ENCODE data around the gene NPIPB6. TPM values are rescaled to one million over a fixed set of nuclear protein-coding genes. Genes with fewer than 3 reads are reported as not detected.
A peak's percentile ranks its signal among the peaks of the same experiment; 100 is the strongest.

Gene NPIPB6
- total RNA-seq, 3 donors from 2014 or later (not counting 1 experiment from before 2014, with no cell fraction given): 4.1 to 5.7 TPM; not detected in 1

DNA sequence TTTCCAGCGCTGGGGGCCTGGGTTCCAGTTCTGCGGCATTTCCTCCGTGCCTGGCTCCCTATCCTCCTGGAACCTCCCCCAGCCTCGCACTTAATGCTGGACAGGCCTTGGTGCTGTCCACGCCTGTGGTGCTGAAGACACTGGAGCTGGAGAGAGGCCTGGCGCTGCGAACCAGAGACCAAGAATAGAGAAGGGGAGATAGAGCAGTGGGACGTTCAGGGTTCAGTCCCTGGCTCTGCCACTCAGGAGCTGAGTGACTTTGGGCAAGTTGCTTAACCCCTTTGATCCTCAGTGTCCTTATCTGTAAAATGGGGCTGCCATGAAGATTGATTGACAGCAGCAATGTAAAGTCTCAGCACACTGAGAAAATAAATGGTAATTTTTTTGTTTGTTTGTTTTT lies 59.1 kb downstream of the NPIPB6 start:
- peak in 1 of 2 donors; percentile 39 for DNase-seq

DNA sequence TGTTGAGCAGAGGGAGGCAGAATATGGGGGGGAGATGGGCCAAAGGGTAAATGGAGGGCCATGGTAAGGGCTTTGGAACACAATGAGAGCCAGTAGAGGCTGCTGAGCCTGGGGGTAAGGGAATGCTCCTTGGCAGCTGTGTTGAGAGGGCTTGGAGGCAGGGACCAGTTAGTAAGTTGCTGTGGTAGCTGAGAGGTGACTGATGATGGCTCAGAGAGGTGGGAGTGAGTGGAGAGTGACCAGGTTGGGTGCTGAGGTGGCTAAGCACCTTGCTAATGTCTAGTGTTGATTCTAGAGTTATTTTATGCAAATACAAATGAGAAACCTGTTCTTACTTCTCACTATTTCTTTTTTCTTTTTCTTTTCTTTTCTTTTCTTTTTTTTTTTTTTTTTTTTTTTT lies 60.2 kb downstream of the NPIPB6 start:
- peak overlapping the region; percentile 64 to 80 for H3K27ac Mint-ChIP-seq
- H3K4me1 ChIP-seq (ENCODE audit: control insufficient read depth, insufficient read depth, low read length): peaks cover 37% of the 10 kb centered on the region
- H3K9me3 ChIP-seq (ENCODE audit: control insufficient read depth, insufficient read depth, low read length): no peaks in the 10 kb centered on the region
- DNase-seq: no peak
- no peaks in the 10 kb centered on the region for H3K36me3 Mint-ChIP-seq
- ATAC-seq: no peak
- no peak overlapping the region for H3K27ac ChIP-seq (ENCODE audit: low read length)
- H3K4me1 Mint-ChIP-seq: peaks cover 69 to 77% of the 10 kb centered on the region in 2 donors
- H3K27me3 ChIP-seq (ENCODE audit: control insufficient read depth, insufficient read depth, low read length): no peaks in the 10 kb centered on the region
- intact Hi-C loops (cut with micrococcal nuclease): loop anchor here (10.0 kb wide), 1 partner anchor 192 kb away; the partner anchor contains the start of genes APOBR and CLN3
- H3K27me3 Mint-ChIP-seq (ENCODE audit: low read depth in 2 of 2): no peaks in the 10 kb centered on the region
- no peak overlapping the region for H3K4me3 Mint-ChIP-seq
- TF ChIP-seq, protein P1, sequence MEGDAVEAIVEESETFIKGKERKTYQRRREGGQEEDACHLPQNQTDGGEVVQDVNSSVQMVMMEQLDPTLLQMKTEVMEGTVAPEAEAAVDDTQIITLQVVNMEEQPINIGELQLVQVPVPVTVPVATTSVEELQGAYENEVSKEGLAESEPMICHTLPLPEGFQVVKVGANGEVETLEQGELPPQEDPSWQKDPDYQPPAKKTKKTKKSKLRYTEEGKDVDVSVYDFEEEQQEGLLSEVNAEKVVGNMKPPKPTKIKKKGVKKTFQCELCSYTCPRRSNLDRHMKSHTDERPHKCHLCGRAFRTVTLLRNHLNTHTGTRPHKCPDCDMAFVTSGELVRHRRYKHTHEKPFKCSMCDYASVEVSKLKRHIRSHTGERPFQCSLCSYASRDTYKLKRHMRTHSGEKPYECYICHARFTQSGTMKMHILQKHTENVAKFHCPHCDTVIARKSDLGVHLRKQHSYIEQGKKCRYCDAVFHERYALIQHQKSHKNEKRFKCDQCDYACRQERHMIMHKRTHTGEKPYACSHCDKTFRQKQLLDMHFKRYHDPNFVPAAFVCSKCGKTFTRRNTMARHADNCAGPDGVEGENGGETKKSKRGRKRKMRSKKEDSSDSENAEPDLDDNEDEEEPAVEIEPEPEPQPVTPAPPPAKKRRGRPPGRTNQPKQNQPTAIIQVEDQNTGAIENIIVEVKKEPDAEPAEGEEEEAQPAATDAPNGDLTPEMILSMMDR (IDR thresholded peaks at IDR 0.05): no peak
- H3K36me3 ChIP-seq (ENCODE audit: control insufficient read depth, insufficient read depth, low read length): peaks cover 9% of the 10 kb centered on the region
- no peak overlapping the region for H3K4me3 ChIP-seq (ENCODE audit: low read length)
- no peaks in the 10 kb centered on the region for H3K9me3 Mint-ChIP-seq

More for the DNA sequence above, 59.1 kb downstream of the NPIPB6 start:
- Histone ChIP-seq H3K27me3 (ENCODE audit: control insufficient read depth, insufficient read depth, low read length) (no peaks in the 10 kb centered on the region), H3K27ac (ENCODE audit: low read length) (no peak overlapping the region), H3K36me3 (ENCODE audit: control insufficient read depth, insufficient read depth, low read length) (peaks cover 6% of the 10 kb centered on the region), H3K4me1 (ENCODE audit: control insufficient read depth, insufficient read depth, low read length) (peaks cover 39% of the 10 kb centered on the region), H3K9me3 (ENCODE audit: control insufficient read depth, insufficient read depth, low read length) (no peaks in the 10 kb centered on the region), H3K4me3 (ENCODE audit: low read length) (no peak overlapping the region)
- WGBS (ENCODE audit: insufficient coverage): 89% methylated on average over 8 of the region's 8 CpGs
- intact Hi-C loops (cut with micrococcal nuclease): loop anchor here (2.0 to 10.0 kb wide), 2 partner anchors 17 to 191 kb away; partner anchors contain the start of genes APOBR and CLN3
- H3K36me3 Mint-ChIP-seq: no peaks in the 10 kb centered on the region
- peaks cover 70 to 77% of the 10 kb centered on the region in 2 donors for H3K4me1 Mint-ChIP-seq
- H3K4me3 Mint-ChIP-seq: no peak overlapping the region
- H3K27me3 Mint-ChIP-seq (ENCODE audit: low read depth in 2 of 2): no peaks in the 10 kb centered on the region
- peak in 2 of 3 donors; percentile 62 to 78 for ATAC-seq
- TF ChIP-seq, protein P1 (IDR thresholded peaks at IDR 0.05): no peak
- H3K27ac Mint-ChIP-seq: peak overlapping the region in 1 of 2 donors; percentile 81
- no peaks in the 10 kb centered on the region for H3K9me3 Mint-ChIP-seq

DNA sequence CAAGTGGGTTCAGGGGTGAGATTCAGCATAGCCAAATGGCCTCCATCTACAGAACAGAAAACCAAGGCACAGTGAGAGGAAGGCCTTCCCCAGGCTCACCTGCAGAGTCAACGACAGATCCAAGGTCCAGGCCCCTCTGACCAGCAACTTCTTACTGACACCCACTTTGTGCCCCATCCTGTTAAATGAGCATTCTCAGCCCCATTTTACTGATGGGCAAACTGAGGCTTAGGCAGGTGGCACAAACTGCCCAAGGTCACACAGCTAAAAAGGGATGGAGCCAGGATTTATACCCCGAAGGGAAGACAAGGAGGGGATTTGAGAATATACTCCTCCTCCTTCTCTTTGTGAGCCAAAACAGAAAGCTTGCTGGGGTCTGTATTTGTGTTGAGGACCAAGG lies 61.7 kb downstream of the NPIPB6 start:
- no peak for DNase-seq
- Histone ChIP-seq H3K36me3 (ENCODE audit: control insufficient read depth, insufficient read depth, low read length) (peaks cover 9% of the 10 kb centered on the region), H3K9me3 (ENCODE audit: control insufficient read depth, insufficient read depth, low read length) (no peaks in the 10 kb centered on the region), H3K4me1 (ENCODE audit: control insufficient read depth, insufficient read depth, low read length) (peaks cover 49% of the 10 kb centered on the region), H3K4me3 (ENCODE audit: low read length) (no peak overlapping the region), H3K27me3 (ENCODE audit: control insufficient read depth, insufficient read depth, low read length) (no peaks in the 10 kb centered on the region), H3K27ac (ENCODE audit: low read length) (no peak overlapping the region)
- H3K27ac Mint-ChIP-seq: peak overlapping the region; percentile 64 to 80
- no peaks in the 10 kb centered on the region for H3K9me3 Mint-ChIP-seq
- H3K4me3 Mint-ChIP-seq: no peak overlapping the region
- no peaks in the 10 kb centered on the region for H3K36me3 Mint-ChIP-seq
- TF ChIP-seq, protein P1 (IDR thresholded peaks at IDR 0.05): no peak
- H3K4me1 Mint-ChIP-seq: peaks cover 79 to 83% of the 10 kb centered on the region in 2 donors
- intact Hi-C loops (cut with micrococcal nuclease): loop anchor here (10.0 kb wide), 1 partner anchor 193 kb away; the partner anchor contains the start of genes APOBR and CLN3
- no peaks in the 10 kb centered on the region for H3K27me3 Mint-ChIP-seq (ENCODE audit: low read depth in 2 of 2)
- 88% methylated on average over 1 of the region's 2 CpGs for WGBS (ENCODE audit: insufficient coverage)
- ATAC-seq: no peak

DNA sequence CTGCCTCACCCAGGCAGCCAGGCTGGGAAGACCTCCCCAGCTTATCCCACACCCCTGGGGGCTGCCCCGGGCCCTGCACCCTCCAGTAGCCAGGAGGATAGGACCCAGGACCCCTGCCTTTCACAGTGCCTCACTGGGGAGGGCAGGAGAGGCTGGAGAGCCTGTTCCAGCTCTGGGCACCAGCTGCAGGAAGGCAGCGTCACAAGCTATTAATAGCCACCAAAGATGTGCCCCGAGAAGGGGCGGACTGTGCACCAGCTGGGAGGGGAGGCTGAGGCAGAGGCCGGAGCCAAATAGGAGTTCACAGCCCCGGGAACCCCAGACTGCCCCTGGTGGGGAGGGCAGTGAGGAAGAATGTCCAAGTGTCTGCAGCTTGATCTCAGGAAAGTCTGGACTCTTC lies 62.2 kb downstream of the NPIPB6 start:
- intact Hi-C loops (cut with micrococcal nuclease): loop anchor here (10.0 kb wide), 1 partner anchor 194 kb away; the partner anchor contains the start of genes APOBR and CLN3
- Mint-ChIP-seq H3K9me3 (no peaks in the 10 kb centered on the region), H3K36me3 (no peaks in the 10 kb centered on the region), H3K27ac (peak overlapping the region; percentile 64 to 80), H3K27me3 (ENCODE audit: low read depth in 2 of 2) (no peaks in the 10 kb centered on the region), H3K4me3 (no peak overlapping the region), H3K4me1 (peaks cover 78 to 83% of the 10 kb centered on the region in 2 donors)
- ATAC-seq (no peak), DNase-seq (no peak)
- H3K4me1 ChIP-seq (ENCODE audit: control insufficient read depth, insufficient read depth, low read length): peaks cover 54% of the 10 kb centered on the region
- no peak overlapping the region for H3K27ac ChIP-seq (ENCODE audit: low read length)
- TF ChIP-seq, protein P1 (IDR thresholded peaks at IDR 0.05): no peak
- H3K36me3 ChIP-seq (ENCODE audit: control insufficient read depth, insufficient read depth, low read length): peaks cover 9% of the 10 kb centered on the region
- H3K4me3 ChIP-seq (ENCODE audit: low read length): no peak overlapping the region
- 83% methylated on average over 6 of the region's 6 CpGs for WGBS (ENCODE audit: insufficient coverage)
- no peaks in the 10 kb centered on the region for H3K9me3 ChIP-seq (ENCODE audit: control insufficient read depth, insufficient read depth, low read length)
- no peaks in the 10 kb centered on the region for H3K27me3 ChIP-seq (ENCODE audit: control insufficient read depth, insufficient read depth, low read length)

Measured in natural killer cell (primary cell).